ENCODE data around the gene C22orf31. TPM values are rescaled to one million over a fixed set of nuclear protein-coding genes. Genes with fewer than 3 reads are reported as not detected.
A peak's percentile ranks its signal among the peaks of the same experiment; 100 is the strongest.

The C22orf31 gene
- total RNA-seq, 1 experiment from 2014 or later = not detected

GRCh38 chr22:29103121-29103520, 41.5 kb upstream of the C22orf31 start:
- no peak overlapping the region for H3K27ac ChIP-seq (ENCODE audit: low read depth, low read length, poor library complexity, severe bottlenecking)
- no peak for DNase-seq (ENCODE audit: low spot score)
- peaks cover 26% of the 10 kb centered on the region for H3K4me1 ChIP-seq (ENCODE audit: insufficient read depth, low read length, poor library complexity, severe bottlenecking)
- no peaks in the 10 kb centered on the region for H3K27me3 ChIP-seq (replicated peaks; ENCODE audit: insufficient read depth, low read depth, low read length, poor library complexity)
- intact Hi-C loops (cut with micrococcal nuclease; ENCODE audit: unreplicated experiment) = loop anchor here (5.0 kb wide), 1 partner anchor 49 kb away; no protein-coding TSS in a partner anchor
- no TSS peak for BruUV-seq (replicated peaks)
- ChIA-PET CTCF (no interaction called here), POLR2A (ENCODE audit: low non-redundant PET) (no interaction called here)
- H3K4me3 ChIP-seq (ENCODE audit: low read depth, low read length, poor library complexity, severe bottlenecking) = no peak overlapping the region
- TF ChIP-seq CTCF (conservative IDR thresholded peaks at IDR 0.05; ENCODE audit: low read depth, low read length) (no peak), EZH2 (IDR thresholded peaks at IDR 0.05; ENCODE audit: borderline replicate concordance, low read depth, low read length, poor library complexity, severe bottlenecking) (no peak)
- H3K9me3 ChIP-seq (ENCODE audit: low read depth, low read length, poor library complexity, severe bottlenecking) = no peaks in the 10 kb centered on the region
- no peaks in the 10 kb centered on the region for H3K36me3 ChIP-seq (ENCODE audit: insufficient read depth, low read length, poor library complexity, severe bottlenecking)

GRCh38 chr22:29102300-29102699, 40.7 kb upstream of the C22orf31 start:
- POLR2A ChIA-PET (ENCODE audit: low non-redundant PET) = no interaction called here
- TF ChIP-seq CTCF (conservative IDR thresholded peaks at IDR 0.05; ENCODE audit: low read depth, low read length) (no peak), EZH2 (IDR thresholded peaks at IDR 0.05; ENCODE audit: borderline replicate concordance, low read depth, low read length, poor library complexity, severe bottlenecking) (no peak)
- DNase-seq (ENCODE audit: low spot score) = peak; percentile 76
- CTCF ChIA-PET = no interaction called here
- H3K9me3 ChIP-seq (ENCODE audit: low read depth, low read length, poor library complexity, severe bottlenecking) = no peaks in the 10 kb centered on the region
- no peak overlapping the region for H3K27ac ChIP-seq (ENCODE audit: low read depth, low read length, poor library complexity, severe bottlenecking)
- H3K4me3 ChIP-seq (ENCODE audit: low read depth, low read length, poor library complexity, severe bottlenecking) = no peak overlapping the region
- peaks cover 26% of the 10 kb centered on the region for H3K4me1 ChIP-seq (ENCODE audit: insufficient read depth, low read length, poor library complexity, severe bottlenecking)
- no peaks in the 10 kb centered on the region for H3K36me3 ChIP-seq (ENCODE audit: insufficient read depth, low read length, poor library complexity, severe bottlenecking)
- H3K27me3 ChIP-seq (replicated peaks; ENCODE audit: insufficient read depth, low read depth, low read length, poor library complexity) = no peaks in the 10 kb centered on the region
- intact Hi-C loops (cut with micrococcal nuclease; ENCODE audit: unreplicated experiment) = loop anchor here (5.0 kb wide), 1 partner anchor 50 kb away; no protein-coding TSS in a partner anchor
- BruUV-seq (replicated peaks) = no TSS peak

GRCh38 chr22:29098296-29098695, 36.7 kb upstream of the C22orf31 start:
- DNase-seq (ENCODE audit: low spot score) = no peak
- Histone ChIP-seq H3K36me3 (ENCODE audit: insufficient read depth, low read length, poor library complexity, severe bottlenecking) (no peaks in the 10 kb centered on the region), H3K27ac (ENCODE audit: low read depth, low read length, poor library complexity, severe bottlenecking) (no peak overlapping the region), H3K27me3 (replicated peaks; ENCODE audit: insufficient read depth, low read depth, low read length, poor library complexity) (no peaks in the 10 kb centered on the region), H3K9me3 (ENCODE audit: low read depth, low read length, poor library complexity, severe bottlenecking) (no peaks in the 10 kb centered on the region), H3K4me1 (ENCODE audit: insufficient read depth, low read length, poor library complexity, severe bottlenecking) (peaks cover 25% of the 10 kb centered on the region), H3K4me3 (ENCODE audit: low read depth, low read length, poor library complexity, severe bottlenecking) (no peak overlapping the region)
- intact Hi-C loops (cut with micrococcal nuclease; ENCODE audit: unreplicated experiment) = no loop called here
- no peak for TF ChIP-seq CTCF (conservative IDR thresholded peaks at IDR 0.05; ENCODE audit: low read depth, low read length)
- TF ChIP-seq EZH2 (IDR thresholded peaks at IDR 0.05; ENCODE audit: borderline replicate concordance, low read depth, low read length, poor library complexity, severe bottlenecking) = no peak
- POLR2A ChIA-PET (ENCODE audit: low non-redundant PET) = no interaction called here
- CTCF ChIA-PET = no interaction called here
- BruUV-seq (replicated peaks) = no TSS peak
